ENCODE data around the gene MYLK2. TPM values are rescaled to one million over a fixed set of nuclear protein-coding genes. Genes with fewer than 3 reads are reported as not detected.
A peak's percentile ranks its signal among the peaks of the same experiment; 100 is the strongest.

The MYLK2 gene
- total RNA-seq, 4 donors from 2014 or later = not detected

DNA sequence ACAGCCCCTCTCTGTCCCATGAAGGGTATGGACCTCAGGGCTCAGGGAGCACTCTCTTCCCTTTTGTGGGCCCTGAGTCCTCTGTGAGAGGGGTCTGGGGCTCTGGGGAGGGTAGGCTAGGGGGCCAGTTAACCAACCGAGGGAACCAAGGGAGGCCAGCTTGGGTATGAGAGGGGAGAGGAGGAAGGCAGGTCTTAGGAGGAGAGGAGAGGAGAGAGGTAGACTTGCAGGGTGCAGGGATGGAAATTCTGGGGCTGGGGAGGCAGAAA lies 50.5 kb downstream of the MYLK2 start:
- peak overlapping the region; percentile 72 for H3K4me3 ChIP-seq
- no peak overlapping the region for H3K27ac ChIP-seq
- H3K36me3 ChIP-seq = no peaks in the 10 kb centered on the region
- DNase-seq (ENCODE audit: low spot score in 2 of 2) = no peak
- WGBS = 15% methylated on average over 1 of the region's 1 CpG
- TF ChIP-seq POLR2A (IDR thresholded peaks at IDR 0.05) (no peak), POLR2AphosphoS5 (IDR thresholded peaks at IDR 0.05) (no peak), EP300 (IDR thresholded peaks at IDR 0.05) (no peak)
- TF ChIP-seq, protein P1, sequence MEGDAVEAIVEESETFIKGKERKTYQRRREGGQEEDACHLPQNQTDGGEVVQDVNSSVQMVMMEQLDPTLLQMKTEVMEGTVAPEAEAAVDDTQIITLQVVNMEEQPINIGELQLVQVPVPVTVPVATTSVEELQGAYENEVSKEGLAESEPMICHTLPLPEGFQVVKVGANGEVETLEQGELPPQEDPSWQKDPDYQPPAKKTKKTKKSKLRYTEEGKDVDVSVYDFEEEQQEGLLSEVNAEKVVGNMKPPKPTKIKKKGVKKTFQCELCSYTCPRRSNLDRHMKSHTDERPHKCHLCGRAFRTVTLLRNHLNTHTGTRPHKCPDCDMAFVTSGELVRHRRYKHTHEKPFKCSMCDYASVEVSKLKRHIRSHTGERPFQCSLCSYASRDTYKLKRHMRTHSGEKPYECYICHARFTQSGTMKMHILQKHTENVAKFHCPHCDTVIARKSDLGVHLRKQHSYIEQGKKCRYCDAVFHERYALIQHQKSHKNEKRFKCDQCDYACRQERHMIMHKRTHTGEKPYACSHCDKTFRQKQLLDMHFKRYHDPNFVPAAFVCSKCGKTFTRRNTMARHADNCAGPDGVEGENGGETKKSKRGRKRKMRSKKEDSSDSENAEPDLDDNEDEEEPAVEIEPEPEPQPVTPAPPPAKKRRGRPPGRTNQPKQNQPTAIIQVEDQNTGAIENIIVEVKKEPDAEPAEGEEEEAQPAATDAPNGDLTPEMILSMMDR (IDR thresholded peaks at IDR 0.05) = no peak
- no peaks in the 10 kb centered on the region for H3K9me3 ChIP-seq
- peaks cover 19% of the 10 kb centered on the region for H3K4me1 ChIP-seq
- H3K27me3 ChIP-seq = peaks cover 15% of the 10 kb centered on the region

DNA sequence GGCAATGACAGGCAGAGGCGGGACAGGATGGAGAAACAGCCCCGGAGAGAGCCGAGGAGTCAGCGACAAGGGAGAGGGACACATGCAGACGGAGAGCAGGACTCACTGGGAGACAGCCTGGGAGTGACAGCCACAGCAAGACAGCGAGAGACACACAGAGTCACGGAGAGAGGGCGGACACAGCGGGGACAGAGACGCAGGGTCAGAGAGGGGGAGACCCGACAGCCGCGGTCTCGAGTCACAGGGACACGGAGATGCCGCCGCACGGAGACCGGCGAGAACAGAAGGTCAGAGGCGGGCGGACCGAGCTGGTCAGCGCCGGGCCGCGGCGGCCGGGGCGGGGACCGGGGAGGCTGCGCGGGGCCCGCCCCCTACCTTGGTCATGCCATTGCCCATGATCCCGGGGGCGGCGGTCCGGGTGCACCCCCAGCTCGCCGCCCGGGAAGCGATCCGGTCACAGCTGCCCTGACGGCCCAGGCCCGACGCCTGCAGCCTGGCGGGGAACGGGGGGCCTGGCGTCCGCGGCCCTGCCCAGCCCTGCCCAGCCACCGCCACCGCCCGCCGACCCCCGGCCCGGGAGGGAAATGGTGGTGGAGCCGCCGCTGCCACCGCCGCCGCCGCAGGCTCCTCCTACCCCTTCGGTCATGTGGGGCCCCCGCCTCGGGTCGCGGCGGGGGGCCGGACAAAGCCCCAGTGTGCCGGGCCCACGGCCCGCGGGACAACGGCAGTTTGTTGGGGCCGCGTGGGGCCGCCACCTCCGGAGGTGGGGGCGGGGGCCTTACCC lies 51.0 kb downstream of the MYLK2 start, which contains the start of the genes DUSP15 and TTLL9:
TSS of gene DUSP15 (minus strand) at position 586 of the 784 bp plus-strand sequence. CDS start at position 396, 190 bp downstream.
TSS of gene TTLL9 (plus strand) at position 693 of the 784 bp plus-strand sequence. CDS start 493 bp downstream, outside the sequence.
- H3K4me3 ChIP-seq = peak within 1 kb of the TSS; percentile 72
- 1% methylated on average over 38 of the region's 80 CpGs for WGBS
- peak in 1 of 2 donors; percentile 73 for DNase-seq (ENCODE audit: low spot score in 2 of 2)
- peak within 1 kb of the TSS; percentile 15 for H3K27ac ChIP-seq
- no peaks in the 10 kb centered on the region for H3K36me3 ChIP-seq
- H3K27me3 ChIP-seq = peaks cover 15% of the 10 kb centered on the region
- TF ChIP-seq, protein P1 (IDR thresholded peaks at IDR 0.05) = no peak
- TF ChIP-seq POLR2AphosphoS5 (IDR thresholded peaks at IDR 0.05) (no peak), EP300 (IDR thresholded peaks at IDR 0.05) (no peak), POLR2A (IDR thresholded peaks at IDR 0.05) (no peak)
- no peaks in the 10 kb centered on the region for H3K9me3 ChIP-seq
- peaks cover 19% of the 10 kb centered on the region for H3K4me1 ChIP-seq

DNA sequence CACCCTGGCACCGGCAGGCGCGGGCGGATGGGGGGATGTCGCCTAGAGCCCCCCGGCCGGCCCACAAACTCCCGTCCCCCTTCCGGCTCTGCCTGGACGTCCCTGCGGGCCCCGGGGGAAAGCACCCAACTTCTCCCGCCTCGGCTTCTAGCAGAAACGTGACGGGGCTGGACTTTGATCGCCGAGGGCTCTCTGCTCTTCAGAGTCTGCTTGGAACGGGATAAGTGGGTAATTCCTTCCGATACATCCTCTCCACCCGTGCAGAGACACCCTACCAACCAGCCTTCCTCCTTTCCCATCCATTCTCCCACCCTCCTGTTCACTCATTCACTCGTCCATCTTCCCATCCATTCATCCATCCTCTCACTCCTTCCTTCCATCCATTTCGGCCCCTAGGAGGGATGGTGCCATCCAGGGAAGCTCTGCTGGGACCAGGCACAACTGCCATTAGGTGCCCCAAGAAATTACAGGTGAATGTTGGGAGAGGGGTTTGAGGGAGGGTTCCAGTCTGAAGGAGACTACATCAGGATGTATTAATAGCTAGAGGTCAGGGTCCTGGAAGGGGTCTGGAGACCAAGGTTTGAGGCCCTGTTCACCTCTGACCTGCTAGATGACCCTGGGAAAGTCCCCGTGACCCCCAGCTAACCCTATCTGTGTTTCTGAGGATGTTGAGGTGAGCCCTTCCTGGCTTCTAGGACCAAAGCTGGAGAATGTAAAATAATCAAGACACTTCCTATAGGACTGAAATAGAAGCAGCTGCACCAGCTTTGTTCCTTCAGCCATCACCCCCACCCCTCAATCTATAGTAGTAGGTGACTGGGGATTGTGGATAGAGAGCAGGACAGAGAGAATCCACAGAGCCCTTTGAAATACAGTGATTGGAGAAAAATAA lies 51.8 kb downstream of the MYLK2 start:
- TF ChIP-seq EP300 (IDR thresholded peaks at IDR 0.05) = no peak
- TF ChIP-seq, protein P1 (IDR thresholded peaks at IDR 0.05) = no peak
- no peak for TF ChIP-seq POLR2A (IDR thresholded peaks at IDR 0.05)
- no peak for TF ChIP-seq POLR2AphosphoS5 (IDR thresholded peaks at IDR 0.05)
- peak overlapping the region; percentile 15 for H3K27ac ChIP-seq
- H3K36me3 ChIP-seq = no peaks in the 10 kb centered on the region
- no peak for DNase-seq (ENCODE audit: low spot score in 2 of 2)
- peaks cover 19% of the 10 kb centered on the region for H3K4me1 ChIP-seq
- peak overlapping the region; percentile 72 for H3K4me3 ChIP-seq
- H3K9me3 ChIP-seq = no peaks in the 10 kb centered on the region
- H3K27me3 ChIP-seq = peaks cover 15% of the 10 kb centered on the region
- WGBS = 16% methylated on average over 17 of the region's 24 CpGs

DNA sequence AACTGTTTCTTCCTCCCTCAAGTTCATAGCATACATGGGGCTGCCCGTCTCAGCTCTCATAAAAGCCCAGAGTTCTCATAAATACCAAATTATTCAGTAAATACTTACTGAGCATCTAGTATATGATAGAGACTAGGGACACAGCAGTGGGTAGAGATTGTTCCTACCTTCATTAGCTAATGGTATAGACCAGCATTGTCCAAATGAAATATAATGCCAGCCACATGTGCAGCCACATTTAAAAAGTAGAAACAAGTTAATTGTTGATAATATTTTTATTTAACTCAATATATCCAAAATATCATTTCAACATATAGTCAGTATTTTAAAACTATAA lies 52.4 kb downstream of the MYLK2 start:
- no peak overlapping the region for H3K27ac ChIP-seq
- peaks cover 15% of the 10 kb centered on the region for H3K27me3 ChIP-seq
- TF ChIP-seq POLR2A (IDR thresholded peaks at IDR 0.05) = no peak
- TF ChIP-seq, protein P1 (IDR thresholded peaks at IDR 0.05) = no peak
- TF ChIP-seq EP300 (IDR thresholded peaks at IDR 0.05) = no peak
- TF ChIP-seq POLR2AphosphoS5 (IDR thresholded peaks at IDR 0.05) = no peak
- 96% methylated on average over 1 of the region's 1 CpG for WGBS
- H3K4me1 ChIP-seq = peaks cover 19% of the 10 kb centered on the region
- DNase-seq (ENCODE audit: low spot score in 2 of 2) = no peak
- H3K4me3 ChIP-seq = no peak overlapping the region
- H3K36me3 ChIP-seq = no peaks in the 10 kb centered on the region
- H3K9me3 ChIP-seq = no peaks in the 10 kb centered on the region

DNA sequence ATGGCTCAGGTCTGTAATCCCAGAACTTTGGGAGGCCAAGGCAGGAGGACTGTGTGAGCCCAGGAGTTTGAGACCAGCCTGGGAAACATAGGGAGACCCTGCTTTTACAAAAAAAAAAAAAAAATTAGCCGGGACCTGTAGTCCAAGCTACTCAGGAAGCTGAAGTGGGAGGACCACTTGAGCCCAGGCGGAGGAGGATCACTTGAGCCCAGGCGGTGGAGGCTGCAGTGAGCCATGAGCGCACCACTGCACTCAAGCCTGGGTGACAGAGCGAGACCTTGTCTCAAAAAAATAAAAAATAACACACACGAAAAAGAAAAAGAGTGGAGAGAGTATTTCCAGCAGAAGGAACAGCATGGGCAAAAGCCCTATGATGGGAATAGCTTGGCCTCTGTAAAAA lies 53.2 kb downstream of the MYLK2 start:
- H3K36me3 ChIP-seq = no peaks in the 10 kb centered on the region
- peaks cover 19% of the 10 kb centered on the region for H3K4me1 ChIP-seq
- 88% methylated on average over 6 of the region's 6 CpGs for WGBS
- no peak overlapping the region for H3K27ac ChIP-seq
- no peaks in the 10 kb centered on the region for H3K9me3 ChIP-seq
- no peak overlapping the region for H3K4me3 ChIP-seq
- TF ChIP-seq, protein P1 (IDR thresholded peaks at IDR 0.05) = no peak
- no peak for TF ChIP-seq POLR2AphosphoS5 (IDR thresholded peaks at IDR 0.05)
- no peak for TF ChIP-seq POLR2A (IDR thresholded peaks at IDR 0.05)
- H3K27me3 ChIP-seq = peaks cover 15% of the 10 kb centered on the region
- peak in 1 of 2 donors; percentile 29 for DNase-seq (ENCODE audit: low spot score in 2 of 2)
